CD4-positive, alpha-beta T cell treated with Interleukin-17A for 4 hours (primary cell): ENCODE data around the gene EPHB4.
"Not testable (repeated sequence)": the region's sequence is repeated elsewhere in the genome, so short reads cannot be mapped to it uniquely, and the experiment has no call there.

ENCODE experiments used
- DNase-seq: peaks from one replicate; pipeline ENCODE4 v3.0.0-alpha.2; 2020; ENCODE audit warnings: mixed read lengths

The EPHB4 gene

DNA sequence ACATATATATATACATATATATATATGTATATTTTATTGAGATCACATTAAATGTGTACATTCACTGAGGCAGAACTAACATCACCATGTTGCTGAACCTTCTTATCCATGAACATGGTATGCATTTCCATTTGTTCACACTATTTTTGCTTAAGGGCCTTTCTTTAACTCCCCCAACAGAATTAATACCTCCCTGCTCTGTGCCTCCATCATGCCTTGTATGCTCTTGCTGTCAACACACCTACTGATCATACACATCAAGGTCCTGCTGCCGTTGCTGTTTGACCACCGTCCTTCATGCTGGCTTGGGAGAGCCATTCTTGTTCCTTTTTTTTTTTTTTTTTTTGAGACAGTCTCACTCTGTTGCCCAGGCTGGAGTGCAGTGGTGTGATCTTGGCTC lies 43.5 kb downstream of the EPHB4 start:
- no peak for DNase-seq

- DNase-seq: no peak
Measured at GRCh38 chr7:100781255-100781654, 46.1 kb downstream of the EPHB4 start.

- DNase-seq: no peak
Measured at GRCh38 chr7:100779359-100779758, 48.0 kb downstream of the EPHB4 start.

DNA sequence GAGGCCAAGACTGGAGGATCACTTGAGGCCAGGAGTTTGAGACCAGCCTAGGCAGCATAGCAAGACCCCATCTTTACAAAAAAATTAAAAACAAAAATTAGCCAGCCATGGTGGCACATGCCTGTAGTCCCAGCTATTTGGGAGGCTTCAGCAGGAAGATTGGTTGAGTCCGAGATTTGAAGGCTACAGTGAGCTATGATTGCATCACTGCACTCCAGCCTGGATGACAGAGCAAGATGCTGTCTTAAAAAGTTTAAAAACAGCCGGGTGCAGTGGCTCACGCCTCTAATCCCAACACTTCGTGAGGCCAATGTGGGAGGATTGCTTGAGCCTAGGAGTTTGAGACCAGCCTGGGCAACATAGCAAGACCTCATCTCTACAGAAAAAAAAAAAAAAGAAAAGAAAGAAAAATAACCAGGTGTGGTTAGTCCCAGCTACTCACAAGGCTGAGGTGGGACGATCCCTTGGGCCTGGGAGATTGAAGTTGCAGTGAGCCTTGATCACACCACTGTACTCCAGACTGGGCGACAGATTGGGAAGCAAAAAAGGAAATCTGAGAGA lies 49.2 kb downstream of the EPHB4 start:
- DNase-seq: no peak

DNA sequence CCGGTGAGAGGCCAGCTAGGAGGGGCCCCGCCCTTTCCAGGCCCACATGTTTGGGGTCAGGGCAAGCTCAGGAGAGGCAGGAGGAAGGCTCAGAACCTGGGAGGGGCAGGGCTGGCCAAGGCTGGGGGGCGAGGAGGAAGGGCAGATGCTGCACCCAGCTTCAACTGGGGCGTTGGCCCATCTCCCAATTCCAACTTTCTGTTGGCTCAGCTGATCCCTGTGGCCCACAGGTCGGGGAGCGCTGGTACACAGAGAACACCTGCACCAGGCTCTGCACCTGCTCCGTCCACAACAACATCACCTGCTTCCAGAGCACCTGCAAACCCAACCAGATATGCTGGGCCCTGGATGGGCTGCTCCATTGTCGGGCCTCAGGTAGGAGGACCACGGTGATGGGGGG lies 53.8 kb downstream of the EPHB4 start:
- DNase-seq: no peak

GRCh38 chr7:100768784-100769183 lies 58.5 kb downstream of the EPHB4 start:
- no peak for DNase-seq

GRCh38 chr7:100765250-100765649 lies 62.1 kb downstream of the EPHB4 start:
- no peak for DNase-seq

DNA sequence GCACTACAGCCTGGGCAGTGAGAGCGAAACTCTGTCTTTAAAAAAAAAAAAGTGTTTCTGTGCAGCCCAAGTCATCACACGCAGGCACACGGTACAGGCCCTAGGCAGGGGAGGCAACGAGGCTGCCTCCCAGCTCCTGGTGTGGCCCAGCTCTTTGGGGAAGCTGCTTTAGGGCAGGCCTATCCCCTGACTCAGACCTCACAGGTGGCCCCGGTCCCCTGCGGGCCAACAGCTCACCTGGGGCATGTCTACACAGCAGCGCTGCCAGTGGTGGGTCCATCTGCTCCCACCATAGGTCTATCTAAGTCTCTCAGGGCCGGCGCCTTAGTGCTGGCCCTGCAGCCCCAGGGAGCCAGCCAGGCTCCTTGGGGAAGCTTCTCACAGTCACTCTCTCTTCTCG lies 62.5 kb downstream of the EPHB4 start:
- DNase-seq: no peak

DNA sequence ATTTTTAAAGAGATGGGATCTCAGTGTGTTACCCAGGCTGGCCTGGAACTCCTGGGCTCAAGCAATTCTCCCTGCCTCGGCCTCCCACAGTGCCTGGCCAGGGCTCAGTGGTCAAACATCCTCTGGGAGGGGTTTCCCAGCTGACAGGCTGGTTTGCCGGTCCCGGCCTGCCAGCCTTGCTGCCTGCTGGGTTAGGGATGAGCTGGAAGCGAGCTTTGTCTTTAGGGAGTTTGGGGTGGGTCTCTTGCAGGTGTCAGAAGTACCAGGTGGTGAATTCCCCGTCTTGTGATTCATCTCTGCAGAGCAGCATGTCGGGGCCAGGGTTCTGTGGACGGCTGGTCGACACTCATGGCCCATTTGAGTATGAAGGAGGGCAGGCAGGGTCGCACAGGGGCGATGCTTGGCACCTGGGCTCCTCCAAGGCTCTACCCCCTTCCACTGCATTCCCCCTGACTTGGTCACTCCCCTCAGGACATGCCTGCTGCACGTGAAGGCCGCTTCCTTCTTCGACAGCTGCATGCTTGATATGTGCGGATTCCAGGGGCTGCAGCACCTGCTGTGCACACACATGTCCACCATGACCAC lies 63.7 kb downstream of the EPHB4 start:
- DNase-seq: no peak

DNA sequence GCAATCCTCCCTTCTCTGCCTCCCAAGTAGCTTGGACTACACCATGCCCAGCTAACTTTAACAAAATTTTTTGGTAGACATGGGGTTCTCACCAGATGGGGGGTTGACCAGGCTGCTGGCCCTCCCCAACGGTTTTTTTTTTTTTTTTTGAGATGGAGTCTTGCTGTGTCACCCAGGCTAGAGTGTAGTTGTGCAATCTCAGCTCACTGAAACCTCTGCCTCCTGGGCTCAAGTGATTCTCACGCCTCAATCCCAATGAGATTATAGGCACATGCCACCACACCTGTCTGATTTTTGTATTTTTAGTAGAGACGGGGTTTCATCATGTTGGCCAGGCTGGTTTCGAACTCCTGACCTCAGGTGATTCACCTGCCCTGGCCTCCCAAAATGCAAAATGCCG lies 64.5 kb downstream of the EPHB4 start:
- DNase-seq: not testable (repeated sequence)

GRCh38 chr7:100759357-100760171 lies 67.8 kb downstream of the EPHB4 start:
- DNase-seq: no peak

- no peak for DNase-seq
Measured at GRCh38 chr7:100753750-100754149, 73.6 kb downstream of the EPHB4 start.

GRCh38 chr7:100752994-100753393 lies 74.3 kb downstream of the EPHB4 start:
- DNase-seq: no peak
